HepG2 (cell line): ENCODE data around the gene PSMC5.

Source experiments
- CHD4 ChIP-seq: fragments of 200-600 bp; sonication (generic); IDR thresholded peaks from 2 replicates; pipeline ENCODE4 v1.7.0; 2017; ENCODE audit warnings: mild to moderate bottlenecking, low read length, borderline replicate concordance
- MTA3 ChIP-seq: sonication (generic); formaldehyde crosslinking; IDR thresholded peaks from 2 replicates; pipeline ENCODE4 v1.4.0; 2020; ENCODE audit warnings: missing genetic modification reagents
- RNF2 ChIP-seq: fragments of 450-650 bp; conservative IDR thresholded peaks from 2 replicates; pipeline ENCODE4 v1.6.1; 2016; ENCODE audit warnings: low read depth
- STAT5B ChIP-seq: sonication (generic); formaldehyde crosslinking; IDR thresholded peaks from 2 replicates; pipeline ENCODE4 v1.4.0; 2020; ENCODE audit warnings: missing genetic modification reagents
- TGIF2 ChIP-seq: IDR thresholded peaks from 2 replicates; pipeline ENCODE4 v1.6.1; 2016; ENCODE audit warnings: control low read depth, missing compliant biosample characterization
- TF ChIP-seq, protein P1 (sequence below): sonication (generic); formaldehyde crosslinking; IDR thresholded peaks from 2 replicates; pipeline ENCODE4 v1.5.0; 2020; ENCODE audit warnings: mild to moderate bottlenecking, missing genetic modification reagents, moderate library complexity
- TF ChIP-seq, protein P2 (sequence below), 2 experiments: IDR thresholded peaks; 2 replicates each; pipeline ENCODE4 v1.6.1; 2011 to 2012; ENCODE audit warnings: low read length in 2 of 2, borderline replicate concordance in 1 of 2, low read depth in 1 of 2, mild to moderate bottlenecking in 1 of 2, moderate library complexity in 1 of 2

DNA sequence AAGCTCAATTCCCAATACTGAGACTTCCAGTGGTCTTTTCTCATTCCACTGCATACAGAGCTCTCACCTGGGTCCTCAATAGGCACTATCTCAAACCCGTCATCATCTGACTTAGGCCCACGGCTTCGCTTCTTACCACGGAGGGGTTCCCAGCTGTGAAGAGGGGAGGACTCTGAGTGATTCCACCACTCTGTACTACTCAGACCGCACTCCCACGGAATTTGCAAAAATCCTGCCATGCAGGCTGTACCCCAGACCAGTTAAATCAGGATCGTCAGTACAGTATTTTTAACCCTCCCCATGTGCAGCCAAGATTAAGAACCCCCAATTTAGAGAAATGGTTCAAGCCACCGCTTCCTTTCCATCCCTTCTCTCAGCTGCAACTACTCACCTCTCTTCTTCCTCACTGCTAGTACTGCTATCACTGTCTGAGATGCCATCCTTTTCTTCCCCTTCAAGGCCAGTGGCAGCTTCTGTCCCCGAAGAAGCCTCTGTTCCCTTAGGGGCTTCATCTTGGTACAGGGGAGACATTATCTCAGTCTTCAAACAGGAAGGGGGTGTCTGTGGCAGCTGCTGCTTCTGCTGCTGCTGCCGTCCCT, 6.2 kb upstream of the PSMC5 start:
- TF ChIP-seq RNF2 (no peak), MTA3 (CRISPR knock-in tag) (no peak), STAT5B (no peak), CHD4 (no peak), TGIF2 (CRISPR knock-in tag) (no peak)
- TF ChIP-seq, protein P1, sequence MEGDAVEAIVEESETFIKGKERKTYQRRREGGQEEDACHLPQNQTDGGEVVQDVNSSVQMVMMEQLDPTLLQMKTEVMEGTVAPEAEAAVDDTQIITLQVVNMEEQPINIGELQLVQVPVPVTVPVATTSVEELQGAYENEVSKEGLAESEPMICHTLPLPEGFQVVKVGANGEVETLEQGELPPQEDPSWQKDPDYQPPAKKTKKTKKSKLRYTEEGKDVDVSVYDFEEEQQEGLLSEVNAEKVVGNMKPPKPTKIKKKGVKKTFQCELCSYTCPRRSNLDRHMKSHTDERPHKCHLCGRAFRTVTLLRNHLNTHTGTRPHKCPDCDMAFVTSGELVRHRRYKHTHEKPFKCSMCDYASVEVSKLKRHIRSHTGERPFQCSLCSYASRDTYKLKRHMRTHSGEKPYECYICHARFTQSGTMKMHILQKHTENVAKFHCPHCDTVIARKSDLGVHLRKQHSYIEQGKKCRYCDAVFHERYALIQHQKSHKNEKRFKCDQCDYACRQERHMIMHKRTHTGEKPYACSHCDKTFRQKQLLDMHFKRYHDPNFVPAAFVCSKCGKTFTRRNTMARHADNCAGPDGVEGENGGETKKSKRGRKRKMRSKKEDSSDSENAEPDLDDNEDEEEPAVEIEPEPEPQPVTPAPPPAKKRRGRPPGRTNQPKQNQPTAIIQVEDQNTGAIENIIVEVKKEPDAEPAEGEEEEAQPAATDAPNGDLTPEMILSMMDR (CRISPR knock-in tag): no peak
- TF ChIP-seq, protein P2, sequence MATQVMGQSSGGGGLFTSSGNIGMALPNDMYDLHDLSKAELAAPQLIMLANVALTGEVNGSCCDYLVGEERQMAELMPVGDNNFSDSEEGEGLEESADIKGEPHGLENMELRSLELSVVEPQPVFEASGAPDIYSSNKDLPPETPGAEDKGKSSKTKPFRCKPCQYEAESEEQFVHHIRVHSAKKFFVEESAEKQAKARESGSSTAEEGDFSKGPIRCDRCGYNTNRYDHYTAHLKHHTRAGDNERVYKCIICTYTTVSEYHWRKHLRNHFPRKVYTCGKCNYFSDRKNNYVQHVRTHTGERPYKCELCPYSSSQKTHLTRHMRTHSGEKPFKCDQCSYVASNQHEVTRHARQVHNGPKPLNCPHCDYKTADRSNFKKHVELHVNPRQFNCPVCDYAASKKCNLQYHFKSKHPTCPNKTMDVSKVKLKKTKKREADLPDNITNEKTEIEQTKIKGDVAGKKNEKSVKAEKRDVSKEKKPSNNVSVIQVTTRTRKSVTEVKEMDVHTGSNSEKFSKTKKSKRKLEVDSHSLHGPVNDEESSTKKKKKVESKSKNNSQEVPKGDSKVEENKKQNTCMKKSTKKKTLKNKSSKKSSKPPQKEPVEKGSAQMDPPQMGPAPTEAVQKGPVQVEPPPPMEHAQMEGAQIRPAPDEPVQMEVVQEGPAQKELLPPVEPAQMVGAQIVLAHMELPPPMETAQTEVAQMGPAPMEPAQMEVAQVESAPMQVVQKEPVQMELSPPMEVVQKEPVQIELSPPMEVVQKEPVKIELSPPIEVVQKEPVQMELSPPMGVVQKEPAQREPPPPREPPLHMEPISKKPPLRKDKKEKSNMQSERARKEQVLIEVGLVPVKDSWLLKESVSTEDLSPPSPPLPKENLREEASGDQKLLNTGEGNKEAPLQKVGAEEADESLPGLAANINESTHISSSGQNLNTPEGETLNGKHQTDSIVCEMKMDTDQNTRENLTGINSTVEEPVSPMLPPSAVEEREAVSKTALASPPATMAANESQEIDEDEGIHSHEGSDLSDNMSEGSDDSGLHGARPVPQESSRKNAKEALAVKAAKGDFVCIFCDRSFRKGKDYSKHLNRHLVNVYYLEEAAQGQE (IDR thresholded peaks at IDR 0.05; ENCODE audit: borderline replicate concordance in 1 of 2, low read depth in 1 of 2, low read length in 2 of 2): no peak
